Measurements from ENCODE around the gene UQCC3.

UQCC3 gene

GRCh38 chr11:62705880-62706849, 34.7 kb downstream of the UQCC3 start:
- peak; percentile 95 for DNase-seq

GRCh38 chr11:62706850-62707247, 35.4 kb downstream of the UQCC3 start:
- DNase-seq: no peak

DNA sequence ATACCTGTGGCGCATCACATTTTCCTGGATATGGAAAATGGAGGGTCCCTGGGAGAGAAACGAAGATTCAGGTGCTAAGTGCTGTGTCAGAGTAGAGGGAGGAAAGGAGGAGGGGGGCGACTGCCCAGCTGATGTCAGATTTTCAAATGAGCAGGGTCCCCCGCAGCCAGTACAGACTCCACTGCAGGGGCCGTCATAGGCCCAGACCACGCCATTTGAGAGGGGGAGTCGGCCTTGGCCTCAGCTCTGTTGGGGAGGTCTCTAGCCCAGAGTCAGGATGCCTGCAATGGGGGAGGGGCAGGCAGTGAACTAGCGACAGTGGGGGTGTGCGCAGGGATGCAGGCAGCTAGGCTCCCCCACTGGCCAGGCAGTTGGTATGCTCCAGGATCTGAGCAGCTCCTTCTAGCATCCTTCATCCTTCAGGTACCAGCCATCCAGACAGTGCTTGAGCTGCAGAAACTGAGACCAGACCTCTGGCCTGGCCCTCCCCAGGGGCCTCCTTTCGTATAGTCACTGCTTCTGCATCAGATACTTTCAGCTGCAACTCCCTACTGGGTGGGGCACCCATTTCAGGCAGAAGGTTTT, 35.9 kb downstream of the UQCC3 start, which contains the start of the genes BSCL2 and GNG3:
Gene BSCL2 (minus strand): TSS at position 148 of the 585 bp plus-strand sequence. CDS start 229 bp downstream, outside the sequence.
Gene GNG3 (plus strand): TSS at position 400 of the 585 bp plus-strand sequence. CDS start 620 bp downstream, outside the sequence.
- DNase-seq: no peak

DNA sequence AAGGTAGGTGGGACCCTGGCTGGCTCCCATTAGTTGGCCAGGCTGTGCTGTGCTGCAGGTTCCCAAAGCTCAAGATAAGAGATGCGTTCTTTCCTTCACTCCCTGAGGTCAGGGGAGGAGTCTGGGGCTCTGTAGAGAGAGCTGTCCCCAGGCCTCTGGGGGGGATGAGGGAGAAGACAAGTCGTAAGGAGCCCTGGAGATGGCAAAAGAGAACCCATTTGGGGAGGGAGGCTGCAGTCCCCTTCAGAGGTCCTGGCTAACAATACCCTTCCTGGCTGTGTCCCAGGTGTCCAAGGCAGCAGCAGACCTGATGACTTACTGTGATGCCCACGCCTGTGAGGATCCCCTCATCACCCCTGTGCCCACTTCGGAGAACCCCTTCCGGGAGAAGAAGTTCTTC, 36.9 kb downstream of the UQCC3 start:
- no peak for DNase-seq

DNA sequence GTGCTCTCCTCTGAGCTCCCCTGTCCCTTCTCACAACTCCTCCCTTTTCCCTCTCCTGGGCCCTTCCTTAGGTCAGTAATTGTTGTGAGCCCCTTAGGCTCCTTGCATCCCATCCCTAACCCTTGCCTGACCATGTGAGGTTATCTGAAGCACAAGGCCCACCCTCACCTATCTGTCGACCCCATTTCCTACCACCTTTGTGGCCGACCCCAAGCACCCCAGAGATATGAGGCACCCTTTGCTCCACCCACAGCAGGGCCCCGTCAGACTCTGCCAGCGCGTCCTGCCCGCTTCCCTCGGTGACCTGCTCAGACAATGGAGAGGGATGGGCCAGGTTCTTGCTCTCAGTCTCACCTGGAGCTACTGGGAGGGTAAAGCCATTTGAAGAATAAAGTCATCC, 37.3 kb downstream of the UQCC3 start:
- DNase-seq: peak; percentile 60

GRCh38 chr11:62709247-62710000, 38.0 kb downstream of the UQCC3 start:
- DNase-seq: peak; percentile 99

- no peak for DNase-seq
These were observed 38.5 kb downstream of the UQCC3 start for GRCh38 chr11:62710001-62710345.

DNA sequence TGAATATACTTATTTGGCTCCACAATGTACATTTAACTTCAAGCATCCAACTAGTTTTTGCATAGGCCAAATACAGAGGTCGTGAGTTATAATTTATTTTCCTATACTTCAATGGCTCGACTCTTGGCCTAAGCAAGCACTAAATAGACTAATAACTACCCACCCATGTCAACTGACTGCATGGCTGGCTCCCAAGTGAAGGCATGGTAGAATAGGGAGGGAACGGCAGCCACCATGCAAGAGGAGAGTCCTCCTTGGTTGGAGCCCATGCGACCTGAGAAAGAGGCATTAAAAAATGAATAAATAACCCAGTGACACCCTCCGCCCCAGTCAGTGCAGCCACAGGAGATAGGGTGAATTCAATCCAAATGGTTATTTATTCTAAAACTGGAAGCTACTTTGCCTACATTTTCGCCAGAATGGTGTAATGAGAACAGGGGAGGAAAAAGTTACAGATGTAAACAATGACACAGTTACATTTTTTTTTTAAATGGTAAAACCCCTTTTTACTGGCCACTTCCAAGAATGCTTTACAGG, 40.9 kb downstream of the UQCC3 start:
- no peak for DNase-seq

DNA sequence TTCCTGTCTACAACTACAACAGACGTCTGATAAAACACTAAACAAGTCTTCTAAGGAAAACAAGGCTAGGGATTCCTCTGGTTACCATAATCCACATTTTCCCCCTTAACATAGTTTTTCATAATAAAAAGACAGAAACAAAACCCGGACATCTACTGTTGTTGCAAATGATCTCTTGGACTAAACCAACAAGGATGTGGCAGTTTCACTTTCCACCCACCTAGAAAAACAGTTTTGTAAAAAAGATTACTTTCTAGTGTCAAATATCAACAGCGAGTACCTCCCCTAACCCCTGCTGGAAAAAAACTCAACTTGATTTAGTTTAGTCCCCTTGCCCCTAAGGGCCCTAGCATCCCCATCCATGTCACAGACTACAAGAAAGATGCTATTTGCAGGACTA, 41.4 kb downstream of the UQCC3 start:
- DNase-seq: no peak

DNA sequence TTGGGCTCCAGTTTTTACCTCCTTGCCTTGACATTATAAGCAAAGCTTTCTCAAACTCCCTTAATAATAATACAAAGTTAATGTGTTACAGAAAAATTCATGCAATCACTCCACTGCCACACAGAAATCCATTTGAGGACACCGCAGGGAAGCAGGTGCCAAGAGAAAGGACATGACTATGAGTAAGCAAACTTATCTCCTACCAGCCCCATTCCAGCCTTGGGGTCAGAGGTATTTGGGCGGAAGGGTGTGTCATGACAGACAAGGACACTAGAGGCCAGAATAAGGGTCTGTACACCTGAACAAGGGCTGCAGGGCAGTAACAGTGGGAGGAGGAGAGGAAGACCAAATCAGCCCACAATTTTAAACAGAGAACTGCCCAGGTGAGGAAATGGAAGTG, 41.9 kb downstream of the UQCC3 start:
- DNase-seq: no peak

GRCh38 chr11:62715150-62716130, 44.0 kb downstream of the UQCC3 start:
- no peak for DNase-seq

DNA sequence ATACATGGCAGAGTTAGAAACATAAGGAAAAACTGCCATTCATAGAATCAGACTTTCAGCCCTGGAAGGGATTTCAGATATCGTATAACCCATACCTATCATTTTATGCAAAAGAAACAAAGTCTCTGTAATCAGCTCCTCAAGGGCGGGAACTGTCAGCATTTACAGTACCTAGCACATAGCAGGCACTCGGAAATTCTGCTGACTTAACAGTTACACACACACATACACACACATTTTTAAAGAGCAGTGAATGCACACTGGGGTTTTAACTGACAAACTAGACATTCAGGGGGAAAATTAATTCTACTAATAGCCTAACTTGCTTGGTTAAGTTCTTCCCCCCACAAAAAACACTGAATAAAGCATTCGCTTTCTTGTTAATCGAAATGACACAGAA, 44.7 kb downstream of the UQCC3 start:
- no peak for DNase-seq

GRCh38 chr11:62716816-62717215, 45.3 kb downstream of the UQCC3 start:
- no peak for DNase-seq

DNA sequence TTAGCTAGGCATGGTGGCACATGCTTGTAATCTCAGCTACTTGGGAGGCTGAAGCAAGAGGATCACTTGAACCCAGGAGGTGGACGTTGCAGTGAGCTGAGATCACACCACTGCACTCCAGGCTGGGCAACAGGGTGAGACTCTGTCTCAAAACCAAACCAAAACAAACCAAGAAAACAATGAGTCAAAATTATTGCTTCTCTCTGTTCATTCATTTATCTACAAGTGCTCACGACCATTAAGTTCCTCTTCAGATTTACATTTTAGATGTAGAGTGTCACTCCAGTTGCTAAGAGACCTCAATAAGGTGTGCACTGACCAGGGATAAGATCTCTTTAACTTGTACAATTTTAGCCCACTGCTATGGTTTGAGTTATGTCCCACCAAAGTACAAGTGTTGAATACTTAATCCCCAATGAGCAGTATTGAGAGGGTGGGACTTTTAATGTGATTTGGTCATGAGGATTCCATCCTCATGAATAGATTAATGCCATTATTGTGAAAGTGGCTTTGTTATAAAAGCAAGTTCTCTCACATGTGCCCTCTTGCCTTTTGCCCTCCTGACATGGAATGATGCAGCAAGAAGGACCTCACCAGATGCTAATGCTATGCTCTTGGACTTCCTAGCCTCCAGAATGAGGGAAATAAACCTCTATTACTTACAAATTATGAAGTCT, 48.0 kb downstream of the UQCC3 start:
- no peak for DNase-seq

DNA sequence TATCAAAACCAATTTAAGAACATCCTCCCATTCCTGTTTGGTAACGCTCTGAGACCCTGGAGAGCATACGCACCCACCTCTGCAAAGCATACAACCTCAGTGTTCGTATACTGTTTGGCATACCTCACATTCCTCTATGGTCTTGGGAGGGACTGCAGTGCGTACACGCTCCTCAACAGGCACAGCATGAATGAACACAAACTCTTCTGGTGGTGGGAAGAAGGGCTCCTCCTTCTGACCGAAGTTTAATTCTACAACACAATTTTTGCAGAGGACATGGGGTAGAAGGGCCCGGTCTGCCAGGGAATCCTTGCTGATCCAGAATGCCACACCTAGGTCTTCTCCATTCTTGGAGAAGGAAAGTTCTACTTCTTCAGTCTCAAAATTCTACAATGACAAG, 50.5 kb downstream of the UQCC3 start:
- no peak for DNase-seq

Measured in NCI-H774 (cell line).